ENCODE results near the gene TUBA3C.

The TUBA3C gene

GRCh38 chr13:19161308-19161707 lies 20.3 kb downstream of the TUBA3C start:
- DNase-seq (ENCODE audit: low spot score), result no peak

- DNase-seq (ENCODE audit: low spot score), result no peak
These were observed 21.7 kb downstream of the TUBA3C start for GRCh38 chr13:19159761-19160420.

GRCh38 chr13:19159181-19159580 lies 22.4 kb downstream of the TUBA3C start:
- no peak for DNase-seq (ENCODE audit: low spot score)

GRCh38 chr13:19158526-19159174 lies 23.0 kb downstream of the TUBA3C start:
- DNase-seq (ENCODE audit: low spot score), result no peak

GRCh38 chr13:19158006-19158405 lies 23.6 kb downstream of the TUBA3C start:
- no peak for DNase-seq (ENCODE audit: low spot score)

GRCh38 chr13:19157461-19157860 lies 24.2 kb downstream of the TUBA3C start:
- DNase-seq (ENCODE audit: low spot score), result no peak

- DNase-seq (ENCODE audit: low spot score), result no peak
These were observed 25.4 kb downstream of the TUBA3C start for GRCh38 chr13:19156013-19156825.

- DNase-seq (ENCODE audit: low spot score), result peak; percentile 11
These were observed 26.2 kb downstream of the TUBA3C start for GRCh38 chr13:19155321-19155861.

GRCh38 chr13:19154843-19155242 lies 26.8 kb downstream of the TUBA3C start:
- no peak for DNase-seq (ENCODE audit: low spot score)

- DNase-seq (ENCODE audit: low spot score), result peak; percentile 13
These were observed 27.7 kb downstream of the TUBA3C start for GRCh38 chr13:19153782-19154450.

- DNase-seq (ENCODE audit: low spot score), result no peak
These were observed 29.2 kb downstream of the TUBA3C start for GRCh38 chr13:19152403-19152802.

- no peak for DNase-seq (ENCODE audit: low spot score)
These were observed 29.9 kb downstream of the TUBA3C start for GRCh38 chr13:19151581-19152263.

- DNase-seq (ENCODE audit: low spot score), result no peak
These were observed 30.9 kb downstream of the TUBA3C start for GRCh38 chr13:19150712-19151228.

- no peak for DNase-seq (ENCODE audit: low spot score)
These were observed 31.4 kb downstream of the TUBA3C start for GRCh38 chr13:19150226-19150625.

GRCh38 chr13:19148561-19148960 lies 33.1 kb downstream of the TUBA3C start:
- DNase-seq (ENCODE audit: low spot score), result no peak
